ENCODE data around the gene FER1L5.

GRCh38 chr2:96656540-96656939, 14.0 kb downstream of the FER1L5 start:
- no peak for TF ChIP-seq CTCF (IDR thresholded peaks at IDR 0.05)
- no peak for TF ChIP-seq EP300 (IDR thresholded peaks at IDR 0.05)
- no peak for TF ChIP-seq POLR2A (IDR thresholded peaks at IDR 0.05)
- TF ChIP-seq POLR2AphosphoS5 (IDR thresholded peaks at IDR 0.05) = no peak
